Liver (tissue), 9 donors: Measurements from ENCODE around the gene CHST12. TPM values are rescaled to one million over a fixed set of nuclear protein-coding genes. Genes with fewer than 3 reads are reported as not detected.

Source experiments
- DNase-seq: peaks from one replicate; pipeline ENCODE4 v3.0.0-alpha.2; 2017; ENCODE audit warnings: low spot score
- H3K27ac ChIP-seq, 2 donors: one replicate each; pipeline ENCODE4 v1.7.0; 2013; ENCODE audit warnings: inconsistent platforms in 2 of 2, low read length in 2 of 2, control low read depth in 1 of 2, low read depth in 1 of 2, mild to moderate bottlenecking in 1 of 2
- H3K27me3 ChIP-seq, 4 donors: one replicate each; pipeline versions ENCODE4 v1.6.1 to v1.7.0; 2013; ENCODE audit warnings: low read length in 3 of 4, inconsistent platforms in 1 of 4, mild to moderate bottlenecking in 1 of 4, moderate library complexity in 1 of 4; ENCODE audit not compliant: control insufficient read depth in 4 of 4, insufficient read depth in 4 of 4
- H3K36me3 ChIP-seq, 4 donors: one replicate each; pipeline versions ENCODE4 v1.6.1 to v1.7.0; 2013; ENCODE audit warnings: low read length in 3 of 4, mild to moderate bottlenecking in 3 of 4, low read depth in 1 of 4, moderate library complexity in 1 of 4; ENCODE audit not compliant: control insufficient read depth in 4 of 4, insufficient read depth in 3 of 4
- H3K4me1 ChIP-seq, 4 donors: one replicate each; pipeline versions ENCODE4 v1.6.1 to v1.7.0; 2013; ENCODE audit warnings: low read length in 3 of 4, mild to moderate bottlenecking in 3 of 4, moderate library complexity in 1 of 4; ENCODE audit not compliant: control insufficient read depth in 4 of 4, insufficient read depth in 4 of 4
- H3K4me3 ChIP-seq, 3 donors: one replicate each; pipeline versions ENCODE4 v1.6.1 to v1.7.0; 2013; ENCODE audit warnings: low read length in 3 of 3, control low read depth in 1 of 3, low read depth in 1 of 3, mild to moderate bottlenecking in 1 of 3
- H3K9ac ChIP-seq, 2 donors: one replicate each; pipeline ENCODE4 v1.7.0; 2013; ENCODE audit warnings: low read length in 2 of 2, mild to moderate bottlenecking in 2 of 2, moderate library complexity in 2 of 2, control low read depth in 1 of 2, low read depth in 1 of 2
- H3K9me3 ChIP-seq, 4 donors: one replicate each; pipeline versions ENCODE4 v1.6.1 to v1.7.0; 2013; ENCODE audit warnings: low read length in 3 of 4; ENCODE audit not compliant: control insufficient read depth in 4 of 4
- CTCF ChIP-seq: fragments of 150-350 bp; IDR thresholded peaks from 2 replicates; pipeline ENCODE4 v1.5.1; 2017; ENCODE audit warnings: improper control_type of control experiment, low read depth, low read length; ENCODE audit not compliant: missing input control
- FOXA2 ChIP-seq: IDR thresholded peaks from 2 replicates; pipeline ENCODE4 v1.6.1; 2016; ENCODE audit warnings: antibody characterized with exemption
- GABPA ChIP-seq, 2 donors: IDR thresholded peaks in 1 of 2; conservative IDR thresholded peaks in 1 of 2; 2 replicates each; pipeline ENCODE4 v1.6.1; 2016; ENCODE audit warnings: antibody characterized with exemption in 2 of 2, mild to moderate bottlenecking in 1 of 2, moderate library complexity in 1 of 2
- HNF4G ChIP-seq: IDR thresholded peaks from 2 replicates; pipeline ENCODE4 v1.6.1; 2016; ENCODE audit warnings: antibody characterized with exemption
- NR2F2 ChIP-seq: IDR thresholded peaks from 2 replicates; pipeline ENCODE4 v1.6.1; 2016; ENCODE audit warnings: antibody characterized with exemption
- REST ChIP-seq: IDR thresholded peaks from 2 replicates; pipeline ENCODE4 v1.6.1; 2016; ENCODE audit warnings: antibody characterized with exemption, mild to moderate bottlenecking
- TAF1 ChIP-seq: conservative IDR thresholded peaks from 2 replicates; pipeline ENCODE4 v1.6.1; 2016; ENCODE audit warnings: antibody characterized with exemption, mild to moderate bottlenecking
- YY1 ChIP-seq: IDR thresholded peaks from 2 replicates; pipeline ENCODE4 v1.6.1; 2016; ENCODE audit warnings: antibody characterized with exemption, mild to moderate bottlenecking
- ZBTB33 ChIP-seq: IDR thresholded peaks from 2 replicates; pipeline ENCODE4 v1.6.1; 2016; ENCODE audit warnings: antibody characterized with exemption
- WGBS: extraction: QIAGEN DNeasy Blood & Tissue Kit; methylation state at CpG from one replicate; pipeline ENCODE4 v1.1.7; 2013; 5-methylcytosine and 5-hydroxymethylcytosine counted together
- polyA plus RNA-seq, 2 donors: library from polyadenylated mRNA; stranded (reverse) in 1 of 2; unstranded in 1 of 2; fragments of 200-250 nt in 1 of 2; fragments of >200 nt in 1 of 2; fragmentation: Nextera tagmentation in 1 of 2; extraction: Ambion mirVana in 1 of 2; gene quantifications; one replicate each; pipeline versions ENCODE4 v1.2.1 to v1.2.3, GENCODE V29; 2013 to 2015
- total RNA-seq, 2 donors: library from RNA; depleted of rRNA; stranded (reverse); fragments of >200 nt; gene quantifications; one replicate each; pipeline ENCODE4 v1.2.3, GENCODE V29; 2014
- donor health status: healthy.
- donor health status: healthy.
- donor health status: healthy.
- donor health status: healthy.
- donor health status: healthy.

The CHST12 gene
- total and polyA plus RNA-seq, 4 donors = 3.2 to 11.9 (median 5.2) TPM

DNA sequence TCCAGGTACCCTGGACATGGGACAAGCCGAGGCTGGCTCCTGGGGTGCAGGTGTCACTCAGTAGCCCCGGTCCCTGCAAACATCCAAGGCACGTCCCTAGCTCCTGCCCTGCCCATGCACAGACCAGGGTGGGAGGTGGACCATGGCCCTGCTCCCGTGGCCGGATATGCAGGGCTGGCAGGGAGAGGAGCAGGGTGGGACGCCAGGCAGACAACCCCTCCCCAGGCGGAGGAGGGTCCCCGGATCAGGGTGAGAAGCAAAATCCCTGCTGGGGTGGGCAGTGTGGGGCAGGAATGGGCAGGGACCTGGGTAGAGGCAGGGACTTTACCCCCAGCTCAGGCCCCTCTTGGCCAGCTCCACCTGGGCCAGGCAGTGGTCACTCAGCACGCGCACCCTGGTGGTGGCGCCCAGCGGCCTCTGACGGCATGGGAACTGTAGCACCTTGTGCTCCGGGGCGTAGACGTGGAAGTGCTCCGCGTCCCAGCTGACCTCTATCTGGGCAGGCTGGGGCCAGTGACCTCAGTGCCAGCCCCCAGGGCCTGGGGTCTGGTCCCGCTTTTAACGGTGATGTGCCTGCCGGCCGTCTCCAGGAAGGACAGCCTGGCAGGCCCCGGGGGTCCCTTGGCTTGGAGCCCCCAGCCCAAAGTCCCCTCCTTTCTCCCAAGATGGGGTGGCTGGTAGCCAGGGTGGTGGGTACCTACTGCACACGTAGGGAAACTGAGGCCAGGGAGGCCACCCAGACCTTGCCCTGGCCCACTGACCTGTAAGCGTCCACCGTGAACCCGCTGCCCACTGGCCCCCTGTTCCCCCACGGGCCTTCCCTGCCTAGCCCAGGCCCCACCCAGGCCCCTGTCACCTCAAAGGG lies 71.6 kb downstream of the CHST12 start:
- Histone ChIP-seq H3K27ac (no peak overlapping the region), H3K4me1 (peaks cover 0 to 13% (median 10%) of the 10 kb centered on the region in 4 donors), H3K36me3 (no peaks in the 10 kb centered on the region), H3K9ac (no peak overlapping the region), H3K9me3 (no peaks in the 10 kb centered on the region), H3K27me3 (no peaks in the 10 kb centered on the region), H3K4me3 (no peak overlapping the region)
- WGBS = 79% methylated on average over 28 of the region's 28 CpGs
- no peak for DNase-seq
- no peak for TF ChIP-seq CTCF
- TF ChIP-seq FOXA2 = no peak
- no peak for TF ChIP-seq GABPA (IDR thresholded peaks at IDR 0.05 in 1 of 2, conservative IDR thresholded peaks at IDR 0.05 in 1 of 2)

DNA sequence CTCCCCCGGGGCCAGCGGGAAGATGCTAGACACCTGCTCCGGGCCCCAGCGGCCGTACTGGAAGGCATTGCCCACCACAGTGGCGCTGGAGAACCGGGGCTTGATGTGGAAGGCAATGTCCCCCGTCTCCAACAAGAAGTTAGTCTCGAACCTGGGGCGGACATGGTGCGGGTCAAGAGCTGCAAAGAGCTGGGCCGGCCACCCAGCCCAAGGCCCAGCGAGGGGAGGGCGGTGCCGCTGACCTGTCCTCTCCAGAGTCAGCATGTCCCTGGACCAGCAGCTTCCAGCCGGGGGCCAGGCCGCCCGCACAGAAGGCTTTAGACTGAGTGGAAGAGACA lies 72.2 kb downstream of the CHST12 start:
- H3K9me3 ChIP-seq = no peaks in the 10 kb centered on the region
- no peaks in the 10 kb centered on the region for H3K27me3 ChIP-seq
- no peak overlapping the region for H3K9ac ChIP-seq
- WGBS = 91% methylated on average over 18 of the region's 18 CpGs
- H3K4me3 ChIP-seq = no peak overlapping the region
- TF ChIP-seq YY1 = no peak
- TF ChIP-seq REST = no peak
- no peak for TF ChIP-seq TAF1
- TF ChIP-seq NR2F2 = no peak
- TF ChIP-seq HNF4G = no peak
- no peak for TF ChIP-seq FOXA2
- no peak for DNase-seq
- no peak overlapping the region for H3K27ac ChIP-seq
- peaks cover 0 to 13% (median 10%) of the 10 kb centered on the region in 4 donors for H3K4me1 ChIP-seq
- H3K36me3 ChIP-seq = no peaks in the 10 kb centered on the region

DNA sequence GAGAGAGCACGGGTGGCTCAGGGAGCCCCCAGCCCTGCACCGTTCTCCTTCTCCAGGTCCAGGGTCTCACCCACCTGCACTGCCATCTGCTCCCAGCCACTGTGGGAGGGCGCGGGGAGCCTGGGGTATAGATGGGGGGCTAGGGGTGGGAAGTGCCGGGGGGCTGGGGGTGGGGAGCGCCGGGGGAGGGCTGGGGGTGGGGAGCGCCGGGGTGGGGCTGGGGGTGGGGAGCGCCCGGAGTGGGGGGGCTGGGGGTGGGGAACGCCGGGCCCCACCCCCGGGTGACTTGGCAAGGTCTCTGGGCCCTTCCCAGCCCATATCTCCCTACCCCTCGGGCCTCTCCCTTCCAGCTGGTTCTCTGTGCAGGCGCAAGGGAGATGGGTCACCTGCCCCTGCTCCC lies 72.9 kb downstream of the CHST12 start, which contains the start of gene GRIFIN:
GRIFIN (minus strand) TSS at position 101 of the 400 bp plus-strand sequence; CDS start at position 86, 15 bp downstream.
- Histone ChIP-seq H3K36me3 (no peaks in the 10 kb centered on the region), H3K27me3 (no peaks in the 10 kb centered on the region), H3K9ac (no peak within 1 kb of the TSS), H3K9me3 (no peaks in the 10 kb centered on the region), H3K4me3 (no peak within 1 kb of the TSS), H3K27ac (no peak within 1 kb of the TSS), H3K4me1 (peaks cover 0 to 13% (median 10%) of the 10 kb centered on the region in 4 donors)
- TF ChIP-seq TAF1 (no peak), ZBTB33 (no peak)
- no peak for DNase-seq
- WGBS = 68% methylated on average over 16 of the region's 16 CpGs
